ENCODE measurements around the gene DNAJB7.
"Not testable (repeated sequence)": the region's sequence is repeated elsewhere in the genome, so short reads cannot be mapped to it uniquely, and the experiment has no call there.

The DNAJB7 gene

GRCh38 chr22:40857309-40857855, 4.5 kb downstream of the DNAJB7 start:
- no peak for TF ChIP-seq CTCF (IDR thresholded peaks at IDR 0.05; ENCODE audit: low read depth, low read length, missing control alignments)
- H3K4me3 ChIP-seq (ENCODE audit: low read depth, low read length): peak overlapping the region; percentile 73

GRCh38 chr22:40856513-40857308, 5.2 kb downstream of the DNAJB7 start, which contains the start of the genes ST13 and XPNPEP3:
ST13 (minus strand) TSS chr22:40856639; CDS start chr22:40856540, 99 bp downstream.
XPNPEP3 (plus strand) TSS chr22:40857148; CDS start chr22:40857182, 34 bp downstream.
- peak; percentile 28 for TF ChIP-seq CTCF (IDR thresholded peaks at IDR 0.05; ENCODE audit: low read depth, low read length, missing control alignments)
- H3K4me3 ChIP-seq (ENCODE audit: low read depth, low read length): peak within 1 kb of the TSS; percentile 73
- DNase-seq (ENCODE audit: low read depth): peak; percentile 86

More at GRCh38 chr22:40857309-40857855, 4.5 kb downstream of the DNAJB7 start:
- DNase-seq (ENCODE audit: low read depth): no peak

- H3K4me3 ChIP-seq (ENCODE audit: low read depth, low read length): peak overlapping the region; percentile 73
- no peak for TF ChIP-seq CTCF (IDR thresholded peaks at IDR 0.05; ENCODE audit: low read depth, low read length, missing control alignments)
- no peak for DNase-seq (ENCODE audit: low read depth)
Observed at GRCh38 chr22:40855979-40856512, 5.9 kb downstream of the DNAJB7 start.

- peak overlapping the region; percentile 73 for H3K4me3 ChIP-seq (ENCODE audit: low read depth, low read length)
- DNase-seq (ENCODE audit: low read depth): no peak
- TF ChIP-seq CTCF (IDR thresholded peaks at IDR 0.05; ENCODE audit: low read depth, low read length, missing control alignments): no peak
Observed at GRCh38 chr22:40855071-40855978, 6.6 kb downstream of the DNAJB7 start.

GRCh38 chr22:40853961-40854360, 8.0 kb downstream of the DNAJB7 start:
- H3K4me3 ChIP-seq (ENCODE audit: low read depth, low read length): no peak overlapping the region; the same call in 1 of the 2 replicates
- TF ChIP-seq CTCF (IDR thresholded peaks at IDR 0.05; ENCODE audit: low read depth, low read length, missing control alignments): no peak
- DNase-seq (ENCODE audit: low read depth): no peak

- no peak for DNase-seq (ENCODE audit: low read depth)
- no peak for TF ChIP-seq CTCF (IDR thresholded peaks at IDR 0.05; ENCODE audit: low read depth, low read length, missing control alignments)
- H3K4me3 ChIP-seq (ENCODE audit: low read depth, low read length): no peak overlapping the region
Observed at GRCh38 chr22:40853333-40853732, 8.6 kb downstream of the DNAJB7 start.

- H3K4me3 ChIP-seq (ENCODE audit: low read depth, low read length); DNase-seq (ENCODE audit: low read depth): not testable (repeated sequence)
Observed at GRCh38 chr22:40845816-40846215, 16.1 kb downstream of the DNAJB7 start.
